GM12878 (cell line): ENCODE results near the gene NIPAL4. TPM values are rescaled to one million over a fixed set of nuclear protein-coding genes. Genes with fewer than 3 reads are reported as not detected.

ENCODE experiments used
- CTCF ChIP-seq, 3 experiments: IDR thresholded peaks in 2 of 3; conservative IDR thresholded peaks in 1 of 3; 2 replicates each; pipeline ENCODE4 v1.5.1; 2011; ENCODE audit warnings: low read depth in 3 of 3, low read length in 3 of 3, mild to moderate bottlenecking in 3 of 3, control low read depth in 2 of 3, moderate library complexity in 2 of 3, inconsistent platforms in 1 of 3, mixed read lengths in 1 of 3; ENCODE audit not compliant: control insufficient read depth in 2 of 3, insufficient read depth in 1 of 3; ENCODE audit errors: extremely low read depth in 1 of 3
- IKZF1 ChIP-seq: fragments of 450-650 bp; conservative IDR thresholded peaks from 2 replicates; pipeline ENCODE4 v1.6.1; 2017; ENCODE audit warnings: antibody characterized with exemption, mild to moderate bottlenecking
- NFIC ChIP-seq: IDR thresholded peaks from 2 replicates; pipeline ENCODE4 v1.6.1; 2012; ENCODE audit warnings: low read depth, mild to moderate bottlenecking, inconsistent platforms, low read length, moderate library complexity
- POLR2AphosphoS2 ChIP-seq: IDR thresholded peaks from 2 replicates; pipeline ENCODE4 v1.6.1; 2011; ENCODE audit warnings: low read depth, mild to moderate bottlenecking, low read length, improper control_type of control experiment, moderate library complexity
- PRDM15 ChIP-seq: fragments of 450-650 bp; formaldehyde crosslinking; IDR thresholded peaks from 2 replicates; pipeline ENCODE4 v1.4.0; 2020; ENCODE audit warnings: mild to moderate bottlenecking, moderate library complexity
- ZBTB11 ChIP-seq: fragments of 450-650 bp; formaldehyde crosslinking; IDR thresholded peaks from 2 replicates; pipeline ENCODE4 v1.5.0; 2022; ENCODE audit warnings: mild to moderate bottlenecking, missing genetic modification characterization
- polyA plus RNA-seq, 11 experiments: library from polyadenylated mRNA; depleted of rRNA in 4 of 11; unstranded in 6 of 11; stranded (reverse) in 5 of 11; fragments of >200 nt; fragmentation: Nextera tagmentation in 4 of 11; fragmentation: Illumina TruSeq in 1 of 11; extraction: Ambion mirVana in 4 of 11; extraction: Trizol in 1 of 11; gene quantifications; 1 replicate in 1 of 11; 2 replicates in 10 of 11; pipeline versions ENCODE4 v1.2.1 to v1.2.3, GENCODE V29; 2011 to 2016; ENCODE audit warnings: inconsistent platforms in 2 of 11, missing spikeins in 2 of 11, low read depth in 1 of 11
- total RNA-seq, 4 experiments: library from RNA; depleted of rRNA in 3 of 4; stranded (reverse); fragments of >200 nt in 3 of 4; fragmentation: Illumina TruSeq in 1 of 4; extraction: Trizol in 1 of 4; gene quantifications; 2 replicates each; pipeline versions ENCODE4 v1.2.1 to v1.2.3, GENCODE V29; 2013 to 2021

The NIPAL4 gene
- total and polyA plus RNA-seq, 10 of the 15 experiments (the other 5 are each of a cell fraction or from before 2014, with no cell fraction given): 0.11 to 15.5 (median 5.9) TPM

GRCh38 chr5:157476702-157477408 lies 16.8 kb downstream of the NIPAL4 start (continued):
- TF ChIP-seq ZBTB11 (CRISPR knock-in tag) (no peak), IKZF1 (no peak), POLR2AphosphoS2 (no peak), CTCF (IDR thresholded peaks at IDR 0.05 in 2 of 3, conservative IDR thresholded peaks at IDR 0.05 in 1 of 3; ENCODE audit: control insufficient read depth in 2 of 3, extremely low read depth in 1 of 3, insufficient read depth in 1 of 3, low read depth in 3 of 3, low read length in 3 of 3) (peak; percentile 74 to 77 (median 77)), NFIC (peak; percentile 16; the same call in 1 of the 2 replicates), PRDM15 (no peak)
